ENCODE results near the gene SIGMAR1. TPM values are rescaled to one million over a fixed set of nuclear protein-coding genes. Genes with fewer than 3 reads are reported as not detected.
A peak's percentile ranks its signal among the peaks of the same experiment; 100 is the strongest.

SIGMAR1 gene
- total RNA-seq, 2 experiments from 2014 or later: 11.7 to 12.1 TPM

DNA sequence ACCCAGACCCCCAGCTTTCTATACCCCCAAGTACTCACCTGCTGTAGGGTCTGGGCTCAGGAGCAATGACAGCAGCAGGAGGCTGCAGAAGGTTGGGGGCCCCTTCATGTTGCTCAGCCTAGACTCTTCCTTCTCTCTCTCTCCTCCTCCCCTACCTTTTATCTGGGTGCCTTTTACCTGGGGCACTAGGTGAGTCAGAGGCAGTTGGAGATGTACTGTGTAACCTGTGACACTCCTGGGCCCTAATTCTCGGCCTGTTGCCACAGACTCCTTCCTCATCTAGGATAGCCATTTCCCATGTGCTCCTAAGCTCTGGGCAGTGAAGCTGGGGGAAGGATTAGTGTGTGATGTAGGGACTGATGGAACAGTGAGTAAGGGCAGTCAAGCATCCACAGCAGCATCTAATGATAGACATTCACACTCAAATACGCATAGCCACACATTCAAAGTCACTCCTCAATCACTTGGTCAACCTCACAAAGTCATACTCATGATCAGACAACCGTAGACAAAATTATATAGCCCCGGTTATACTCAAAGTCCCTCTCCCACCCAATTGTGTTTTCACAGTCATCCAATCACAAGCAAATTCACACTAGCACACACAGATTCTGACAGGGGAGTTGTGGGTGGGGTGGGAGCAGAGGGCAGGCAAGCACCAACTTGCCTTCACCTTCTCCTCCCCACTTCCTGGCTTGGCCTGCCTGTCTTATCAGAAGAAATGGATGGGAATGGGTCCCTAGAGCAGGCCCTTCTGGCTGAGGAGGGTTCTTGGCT lies 25.1 kb upstream of the SIGMAR1 start, which contains the start of gene CCL27:
TSS of gene CCL27 (minus strand) at position 132 of the 777 bp plus-strand sequence. CDS start at position 108, 24 bp downstream.
- CTCF ChIA-PET: interaction anchor here (1.1 to 6.7 kb wide), 4 partner anchors 15 to 39 kb away, joined by 5 to 57 read pairs (median 18); partner anchors contain the start of genes GALT and SIGMAR1
- H3K27ac Mint-ChIP-seq: peak within 1 kb of the TSS; percentile 99
- TF ChIP-seq, protein P1, sequence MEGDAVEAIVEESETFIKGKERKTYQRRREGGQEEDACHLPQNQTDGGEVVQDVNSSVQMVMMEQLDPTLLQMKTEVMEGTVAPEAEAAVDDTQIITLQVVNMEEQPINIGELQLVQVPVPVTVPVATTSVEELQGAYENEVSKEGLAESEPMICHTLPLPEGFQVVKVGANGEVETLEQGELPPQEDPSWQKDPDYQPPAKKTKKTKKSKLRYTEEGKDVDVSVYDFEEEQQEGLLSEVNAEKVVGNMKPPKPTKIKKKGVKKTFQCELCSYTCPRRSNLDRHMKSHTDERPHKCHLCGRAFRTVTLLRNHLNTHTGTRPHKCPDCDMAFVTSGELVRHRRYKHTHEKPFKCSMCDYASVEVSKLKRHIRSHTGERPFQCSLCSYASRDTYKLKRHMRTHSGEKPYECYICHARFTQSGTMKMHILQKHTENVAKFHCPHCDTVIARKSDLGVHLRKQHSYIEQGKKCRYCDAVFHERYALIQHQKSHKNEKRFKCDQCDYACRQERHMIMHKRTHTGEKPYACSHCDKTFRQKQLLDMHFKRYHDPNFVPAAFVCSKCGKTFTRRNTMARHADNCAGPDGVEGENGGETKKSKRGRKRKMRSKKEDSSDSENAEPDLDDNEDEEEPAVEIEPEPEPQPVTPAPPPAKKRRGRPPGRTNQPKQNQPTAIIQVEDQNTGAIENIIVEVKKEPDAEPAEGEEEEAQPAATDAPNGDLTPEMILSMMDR (IDR thresholded peaks at IDR 0.05): no peak
- Histone ChIP-seq H3K27ac (ENCODE audit: low read depth in 1 of 2, low read length in 2 of 2) (peak within 1 kb of the TSS; percentile 66 to 92), H3K4me3 (ENCODE audit: low read length) (peak within 1 kb of the TSS; percentile 12), H3K27me3 (ENCODE audit: control insufficient read depth in 1 of 2, insufficient read depth in 2 of 2, low read length in 2 of 2) (no peaks in the 10 kb centered on the region), H3K4me1 (ENCODE audit: insufficient read depth, low read length) (peaks cover 71% of the 10 kb centered on the region), H3K9me3 (ENCODE audit: control insufficient read depth in 1 of 2, insufficient read depth in 1 of 2, low read length in 2 of 2) (no peaks in the 10 kb centered on the region), H3K36me3 (ENCODE audit: insufficient read depth, low read length) (peaks cover 38% of the 10 kb centered on the region)
- H3K27me3 Mint-ChIP-seq: no peaks in the 10 kb centered on the region
- H3K9me3 Mint-ChIP-seq: no peaks in the 10 kb centered on the region
- H3K4me1 Mint-ChIP-seq (ENCODE audit: low read depth): peaks cover 52% of the 10 kb centered on the region
- ATAC-seq (ENCODE audit: poor library complexity): no peak
- peaks cover 43% of the 10 kb centered on the region for H3K36me3 Mint-ChIP-seq (ENCODE audit: low read depth)
- peak within 1 kb of the TSS; percentile 97 for H3K4me3 Mint-ChIP-seq
- DNase-seq: peak in 1 of 14 experiments; percentile 28
- POLR2A ChIA-PET: interaction anchor here (0.8 to 4.7 kb wide), 8 partner anchors 12 to 484 kb away, joined by 3 to 54 read pairs (median 6); partner anchors contain the start of genes GALT, SIGMAR1 and UBAP1
- intact Hi-C loops (cut with DNase I, micrococcal nuclease): loop anchor here in 1 of 2 experiments (2.0 kb wide), 1 partner anchor 24 kb away; no protein-coding TSS in a partner anchor

DNA sequence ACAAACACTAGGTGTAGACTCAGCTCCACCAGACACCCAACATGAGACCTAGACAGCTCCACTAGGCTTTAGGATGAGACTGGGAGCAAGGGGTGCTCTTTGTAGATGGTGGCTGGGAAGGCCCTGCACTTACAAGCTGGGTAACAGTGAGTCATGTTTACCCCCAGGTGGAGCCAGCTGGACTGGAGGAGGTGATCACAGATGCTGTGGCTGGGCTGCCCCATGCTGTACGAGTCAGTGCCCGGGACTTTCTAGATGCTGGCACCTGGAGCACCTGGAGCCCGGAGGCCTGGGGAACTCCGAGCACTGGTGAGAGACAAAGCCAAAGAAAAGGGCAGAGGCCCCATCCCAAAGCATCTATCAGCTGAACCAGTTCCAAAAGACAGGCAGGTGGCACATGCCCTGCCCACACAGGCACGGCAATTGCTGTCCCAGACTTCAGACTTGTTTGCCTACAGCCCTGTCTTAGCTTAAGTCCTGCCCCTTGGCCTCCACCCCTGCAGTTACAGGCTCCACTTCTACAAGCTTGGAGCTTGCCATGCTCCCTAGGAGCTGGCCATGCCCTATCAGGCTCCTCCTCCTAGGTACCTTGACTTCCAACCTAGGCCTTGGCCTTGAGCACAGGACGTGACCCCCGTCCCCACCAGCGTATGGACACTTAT lies 22.1 kb upstream of the SIGMAR1 start:
- Mint-ChIP-seq H3K4me1 (ENCODE audit: low read depth) (peaks cover 40% of the 10 kb centered on the region), H3K27me3 (no peaks in the 10 kb centered on the region), H3K4me3 (no peak overlapping the region), H3K36me3 (ENCODE audit: low read depth) (peaks cover 28% of the 10 kb centered on the region), H3K9me3 (no peaks in the 10 kb centered on the region), H3K27ac (no peak overlapping the region)
- Histone ChIP-seq H3K36me3 (ENCODE audit: insufficient read depth, low read length) (peaks cover 38% of the 10 kb centered on the region), H3K4me1 (ENCODE audit: insufficient read depth, low read length) (peaks cover 59% of the 10 kb centered on the region), H3K9me3 (ENCODE audit: control insufficient read depth in 1 of 2, insufficient read depth in 1 of 2, low read length in 2 of 2) (no peaks in the 10 kb centered on the region), H3K4me3 (ENCODE audit: low read length) (no peak overlapping the region), H3K27me3 (ENCODE audit: control insufficient read depth in 1 of 2, insufficient read depth in 2 of 2, low read length in 2 of 2) (no peaks in the 10 kb centered on the region), H3K27ac (ENCODE audit: low read depth in 1 of 2, low read length in 2 of 2) (no peak overlapping the region)
- ChIA-PET POLR2A (interaction anchor here (1.0 to 3.2 kb wide), 2 partner anchors 13 to 22 kb away, joined by 4 to 15 read pairs; partner anchors contain the start of genes GALT and SIGMAR1), CTCF (interaction anchor here (1.3 to 6.7 kb wide), 2 partner anchors 12 to 43 kb away, joined by 4 to 57 read pairs; partner anchors contain the start of gene GALT)
- TF ChIP-seq, protein P1 (IDR thresholded peaks at IDR 0.05): no peak
- intact Hi-C loops (cut with DNase I, micrococcal nuclease): no loop called here
- ATAC-seq (ENCODE audit: poor library complexity): no peak
- no peak for DNase-seq

DNA sequence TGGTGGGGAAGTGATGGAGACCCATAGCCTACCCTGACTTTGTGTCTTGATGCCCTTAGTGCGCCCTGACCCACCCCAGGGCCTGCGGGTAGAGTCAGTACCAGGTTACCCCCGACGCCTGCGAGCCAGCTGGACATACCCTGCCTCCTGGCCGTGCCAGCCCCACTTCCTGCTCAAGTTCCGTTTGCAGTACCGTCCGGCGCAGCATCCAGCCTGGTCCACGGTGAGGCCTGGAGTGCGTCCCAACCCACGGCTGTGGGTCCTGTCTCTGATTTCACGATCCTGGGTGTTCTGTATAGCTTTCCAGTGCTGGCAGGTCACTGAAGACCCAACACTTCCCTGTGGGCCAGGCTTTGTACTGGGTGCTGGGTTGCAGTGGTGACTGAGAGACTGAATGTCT lies 20.9 kb upstream of the SIGMAR1 start:
- POLR2A ChIA-PET: no interaction called here

More for the DNA sequence above, 20.9 kb upstream of the SIGMAR1 start:
- DNase-seq: no peak
- TF ChIP-seq, protein P1 (IDR thresholded peaks at IDR 0.05): no peak
- ATAC-seq (ENCODE audit: poor library complexity): no peak
- H3K36me3 ChIP-seq (ENCODE audit: insufficient read depth, low read length): peaks cover 38% of the 10 kb centered on the region
- peaks cover 51% of the 10 kb centered on the region for H3K4me1 ChIP-seq (ENCODE audit: insufficient read depth, low read length)
- Mint-ChIP-seq H3K27me3 (no peaks in the 10 kb centered on the region), H3K4me3 (no peak overlapping the region), H3K27ac (no peak overlapping the region), H3K9me3 (no peaks in the 10 kb centered on the region), H3K4me1 (ENCODE audit: low read depth) (peaks cover 32% of the 10 kb centered on the region), H3K36me3 (ENCODE audit: low read depth) (peaks cover 23% of the 10 kb centered on the region)
- no peak overlapping the region for H3K27ac ChIP-seq (ENCODE audit: low read depth in 1 of 2, low read length in 2 of 2)
- H3K27me3 ChIP-seq (ENCODE audit: control insufficient read depth in 1 of 2, insufficient read depth in 2 of 2, low read length in 2 of 2): no peaks in the 10 kb centered on the region
- H3K9me3 ChIP-seq (ENCODE audit: control insufficient read depth in 1 of 2, insufficient read depth in 1 of 2, low read length in 2 of 2): no peaks in the 10 kb centered on the region
- CTCF ChIA-PET: interaction anchor here (3.1 kb wide), 1 partner anchor 12 kb away, joined by 8 read pairs; the partner anchor contains the start of gene GALT
- no peak overlapping the region for H3K4me3 ChIP-seq (ENCODE audit: low read length)
- intact Hi-C loops (cut with DNase I, micrococcal nuclease): no loop called here

All from CD4-positive, alpha-beta T cell (primary cell).